Immature natural killer cell (primary cell): ENCODE results near the gene ALDH3B2. TPM values are rescaled to one million over a fixed set of nuclear protein-coding genes. Genes with fewer than 3 reads are reported as not detected.
A peak's percentile ranks its signal among the peaks of the same experiment; 100 is the strongest.
"Not testable (repeated sequence)": the region's sequence is repeated elsewhere in the genome, so short reads cannot be mapped to it uniquely, and the experiment has no call there.

Experiments
- DNase-seq, 3 donors: peaks; one replicate each; pipeline ENCODE4 v3.0.0; 2022; ENCODE audit warnings: mixed read lengths in 1 of 3
- H3K27ac Mint-ChIP-seq, 6 donors: one replicate each; pipeline ENCODE4 v1.8.0; 2020; ENCODE audit warnings: mixed read lengths in 6 of 6, mild to moderate bottlenecking in 5 of 6, inconsistent platforms in 4 of 6, moderate library complexity in 3 of 6
- H3K27me3 Mint-ChIP-seq, 3 donors: one replicate each; pipeline ENCODE4 v1.8.0; 2020 to 2021; ENCODE audit warnings: low read depth in 3 of 3, mild to moderate bottlenecking in 3 of 3, mixed read lengths in 3 of 3, moderate library complexity in 3 of 3, inconsistent platforms in 1 of 3
- H3K36me3 Mint-ChIP-seq, 3 donors: one replicate each; pipeline ENCODE4 v1.8.0; 2020; ENCODE audit warnings: mixed read lengths in 3 of 3, inconsistent platforms in 2 of 3, mild to moderate bottlenecking in 2 of 3
- H3K4me1 Mint-ChIP-seq, 2 donors: one replicate each; pipeline ENCODE4 v1.8.0; 2020; ENCODE audit warnings: inconsistent platforms in 2 of 2, mild to moderate bottlenecking in 2 of 2, mixed read lengths in 2 of 2, moderate library complexity in 1 of 2
- H3K4me3 Mint-ChIP-seq, 5 donors: one replicate each; pipeline ENCODE4 v1.8.0; 2020; ENCODE audit warnings: mild to moderate bottlenecking in 5 of 5, mixed read lengths in 5 of 5, inconsistent platforms in 3 of 5, moderate library complexity in 3 of 5
- H3K9me3 Mint-ChIP-seq, 6 donors: one replicate each; pipeline ENCODE4 v1.8.0; 2020; ENCODE audit warnings: mild to moderate bottlenecking in 6 of 6, mixed read lengths in 6 of 6, inconsistent platforms in 4 of 6, moderate library complexity in 3 of 6
- polyA plus RNA-seq, 3 donors: library from polyadenylated mRNA; unstranded; fragments of 300-500 nt; fragmentation: Illumina TruSeq; gene quantifications; one replicate each; pipeline ENCODE4 v1.2.3, GENCODE V29; 2021

The ALDH3B2 gene
- polyA plus RNA-seq, 3 donors from 2014 or later, result not detected

DNA sequence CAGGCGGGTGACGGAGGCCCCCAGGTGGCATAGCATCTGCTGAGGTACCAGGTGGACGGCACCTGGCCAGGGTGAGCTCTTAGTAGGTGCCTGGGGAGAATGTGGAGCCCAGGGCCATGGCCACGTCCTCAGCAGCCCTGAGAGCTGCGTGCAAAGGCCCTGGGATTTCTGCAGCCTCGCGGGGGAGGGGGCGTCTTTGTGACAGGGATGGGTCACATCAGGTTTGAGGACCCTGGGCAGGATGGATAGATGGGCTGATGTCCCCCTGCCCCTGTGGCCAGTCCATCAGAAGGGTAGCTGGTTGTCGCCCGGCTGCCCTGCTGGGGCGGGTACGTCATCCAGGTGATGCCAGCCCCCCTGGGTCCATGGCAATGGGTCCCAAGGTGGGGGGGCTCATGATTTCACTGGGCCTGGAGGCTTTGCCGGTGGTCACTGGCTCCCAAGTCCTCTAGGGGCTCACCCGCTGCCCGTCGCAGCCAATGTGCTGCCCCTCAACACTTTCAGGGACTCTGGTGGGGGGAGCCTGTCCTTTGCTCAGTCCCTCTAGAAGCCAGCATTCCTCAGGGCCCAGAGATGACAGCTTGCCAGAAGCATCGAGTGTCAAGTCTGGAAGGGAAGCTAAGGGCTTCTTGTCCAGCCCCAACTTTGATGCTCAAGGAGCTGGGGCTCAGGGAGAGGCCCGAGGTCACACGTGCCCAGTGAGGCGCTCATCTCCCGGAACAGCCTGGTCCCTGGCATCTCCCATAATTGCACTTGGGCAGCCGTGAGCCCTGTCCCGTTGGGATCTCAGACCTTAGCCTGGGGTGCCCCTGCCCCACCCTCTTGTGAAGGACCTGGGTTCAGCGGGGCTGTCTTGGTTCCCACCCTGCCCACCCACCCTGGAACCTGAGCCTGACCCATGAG, 35.6 kb downstream of the ALDH3B2 start:
- no peaks in the 10 kb centered on the region for H3K36me3 Mint-ChIP-seq
- peaks cover 0 to 2% (median 0%) of the 10 kb centered on the region in 3 donors for H3K27me3 Mint-ChIP-seq
- no peak overlapping the region for H3K4me3 Mint-ChIP-seq
- no peaks in the 10 kb centered on the region for H3K4me1 Mint-ChIP-seq
- no peak for DNase-seq
- H3K9me3 Mint-ChIP-seq, result no peaks in the 10 kb centered on the region
- H3K27ac Mint-ChIP-seq, result no peak overlapping the region

DNA sequence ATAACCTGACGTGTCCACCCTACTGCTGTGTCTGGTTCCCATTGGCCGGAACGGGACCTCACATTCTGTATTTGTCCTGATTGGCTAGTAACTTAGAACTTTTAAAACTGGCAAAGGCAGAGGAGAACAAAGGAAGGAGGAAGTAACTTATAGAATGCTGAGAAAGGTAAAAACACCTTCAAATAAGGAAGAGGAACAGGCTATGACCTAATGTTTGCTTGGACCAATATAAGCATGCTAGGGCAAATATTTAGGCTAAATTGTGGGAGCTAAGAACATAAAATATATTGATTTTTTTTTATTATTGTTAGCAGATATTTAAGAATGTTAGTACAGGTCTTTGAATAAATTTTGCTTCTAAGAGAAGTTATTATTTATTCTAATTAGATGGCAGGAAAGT, 37.0 kb downstream of the ALDH3B2 start:
- H3K27ac Mint-ChIP-seq, result not testable (repeated sequence)

DNA sequence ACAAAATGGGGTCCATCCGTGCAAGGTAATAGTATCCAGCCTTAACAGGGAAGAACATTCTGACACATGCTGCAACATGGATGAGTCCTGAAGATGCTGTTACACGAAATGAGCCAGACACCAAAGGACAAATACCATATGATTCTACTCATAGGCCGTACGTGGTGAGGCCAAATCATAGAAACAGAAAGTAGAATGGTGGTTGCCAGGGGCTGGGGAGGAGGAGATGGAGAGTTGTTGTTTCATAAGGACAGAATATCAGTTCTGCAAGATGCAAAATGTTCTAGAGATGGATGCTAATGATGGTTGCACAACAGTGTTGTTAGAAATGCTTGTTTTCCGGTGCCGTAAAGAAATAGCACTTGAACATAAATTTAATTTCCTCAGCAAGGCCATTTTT, 37.5 kb downstream of the ALDH3B2 start:
- peaks cover 0 to 1% of the 10 kb centered on the region in 2 donors for H3K4me1 Mint-ChIP-seq
- DNase-seq, result no peak
- H3K27ac Mint-ChIP-seq, result no peak overlapping the region
- no peak overlapping the region for H3K4me3 Mint-ChIP-seq
- H3K27me3 Mint-ChIP-seq, result peaks cover 0 to 2% (median 0%) of the 10 kb centered on the region in 3 donors
- H3K9me3 Mint-ChIP-seq, result no peaks in the 10 kb centered on the region
- no peaks in the 10 kb centered on the region for H3K36me3 Mint-ChIP-seq

More for the DNA sequence above, 37.0 kb downstream of the ALDH3B2 start:
- H3K4me3 Mint-ChIP-seq, H3K36me3 Mint-ChIP-seq, H3K4me1 Mint-ChIP-seq, H3K9me3 Mint-ChIP-seq, DNase-seq, H3K27me3 Mint-ChIP-seq: not testable (repeated sequence)

DNA sequence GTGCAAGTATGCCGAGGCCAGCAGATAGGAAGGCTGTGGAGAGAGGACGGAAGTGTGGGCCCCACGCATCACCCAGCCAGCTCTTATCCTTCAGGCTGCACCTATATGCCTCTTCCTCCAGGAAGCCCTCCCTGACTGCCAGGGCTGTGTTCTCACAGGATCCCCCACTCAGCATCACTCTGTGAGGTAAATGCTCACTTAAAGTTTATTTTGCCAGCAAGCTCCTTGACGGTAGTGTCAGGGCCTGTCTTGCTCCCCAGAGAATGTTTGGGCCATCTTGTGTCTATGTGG, 39.2 kb downstream of the ALDH3B2 start:
- no peaks in the 10 kb centered on the region for H3K36me3 Mint-ChIP-seq
- H3K9me3 Mint-ChIP-seq, result no peaks in the 10 kb centered on the region
- DNase-seq, result no peak
- peak overlapping the region in 1 of 6 donors; percentile 10 for H3K27ac Mint-ChIP-seq
- no peak overlapping the region for H3K4me3 Mint-ChIP-seq
- peaks cover 0 to 2% (median 0%) of the 10 kb centered on the region in 3 donors for H3K27me3 Mint-ChIP-seq
- peaks cover 6 to 9% of the 10 kb centered on the region in 2 donors for H3K4me1 Mint-ChIP-seq

DNA sequence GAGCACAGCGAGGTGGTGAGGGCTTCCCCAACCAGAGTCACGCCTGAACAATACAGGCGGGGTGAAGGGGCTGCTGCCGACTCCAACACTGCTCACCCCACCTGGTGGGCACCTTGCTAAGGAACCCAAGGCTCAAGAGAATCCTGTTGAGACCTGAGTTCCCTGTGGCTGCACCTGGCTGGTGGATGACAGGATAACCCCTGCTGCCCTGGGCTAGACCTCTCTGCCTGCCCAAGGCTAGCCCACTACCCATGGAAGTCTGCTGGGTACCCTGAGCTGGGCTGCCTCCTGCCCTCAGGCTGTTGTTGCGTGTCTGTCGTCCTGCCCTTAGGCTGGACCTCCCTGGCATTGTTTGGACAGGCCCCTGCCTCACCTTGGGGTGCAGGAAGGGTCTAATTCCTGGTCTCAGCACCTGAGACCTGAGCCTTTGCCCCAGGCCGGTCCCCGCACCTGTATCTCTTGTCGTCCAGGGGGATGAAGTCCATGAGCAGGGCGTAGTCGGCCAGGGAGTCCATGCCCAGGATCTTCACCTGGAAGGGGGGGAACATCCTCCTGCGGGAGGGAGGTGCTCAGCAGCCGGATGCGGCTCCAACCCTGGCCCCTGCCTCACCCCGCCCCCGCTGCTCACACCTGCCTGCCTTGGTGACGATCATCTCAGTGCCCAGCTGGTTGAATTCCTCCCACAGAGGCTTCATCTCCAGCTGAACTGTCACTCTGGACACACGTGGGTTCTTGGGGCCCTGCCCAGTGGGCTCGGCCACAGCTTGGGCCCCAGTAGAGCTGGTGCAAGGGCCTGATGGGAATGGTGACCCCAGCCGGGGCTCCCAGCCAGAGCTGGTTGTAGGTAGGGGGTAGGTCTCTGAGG, 39.8 kb downstream of the ALDH3B2 start:
- peaks cover 6 to 9% of the 10 kb centered on the region in 2 donors for H3K4me1 Mint-ChIP-seq
- no peak for DNase-seq

DNA sequence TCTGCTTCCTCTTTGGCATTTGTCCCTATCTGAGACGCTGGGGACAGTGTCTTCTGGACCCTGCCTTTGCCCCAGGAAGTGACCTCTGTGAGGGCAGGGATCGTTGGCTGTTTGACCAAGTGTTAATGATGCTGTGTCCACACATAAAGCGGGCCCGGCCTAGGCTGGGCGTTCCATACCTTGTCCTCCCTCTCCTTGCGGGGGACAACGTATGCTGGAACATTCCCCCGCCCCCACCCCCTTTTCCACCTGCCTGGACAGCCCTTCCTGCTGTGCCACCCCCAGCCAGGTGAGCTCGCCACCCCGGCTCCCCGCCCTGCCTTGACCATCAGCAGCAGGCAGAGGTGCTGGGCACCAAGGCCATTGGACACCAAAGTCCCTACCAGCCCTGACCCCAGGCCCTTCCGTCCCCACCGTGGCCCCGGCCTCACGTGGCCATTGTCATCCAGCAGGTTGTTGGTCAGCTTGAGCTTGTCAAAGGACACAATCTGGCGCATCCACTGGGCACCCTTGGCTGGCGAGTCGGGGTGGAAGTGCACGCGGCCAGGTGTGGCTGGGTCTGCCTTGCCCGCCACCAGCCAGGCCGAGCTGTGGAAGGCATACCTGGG, 40.6 kb downstream of the ALDH3B2 start:
- no peaks in the 10 kb centered on the region for H3K36me3 Mint-ChIP-seq
- H3K27ac Mint-ChIP-seq, result peak overlapping the region in 1 of 6 donors; percentile 45
- no peaks in the 10 kb centered on the region for H3K9me3 Mint-ChIP-seq
- H3K27me3 Mint-ChIP-seq, result peaks cover 0 to 2% (median 0%) of the 10 kb centered on the region in 3 donors
- no peak for DNase-seq
- peaks cover 6 to 13% of the 10 kb centered on the region in 2 donors for H3K4me1 Mint-ChIP-seq
- no peak overlapping the region for H3K4me3 Mint-ChIP-seq

More for the DNA sequence above, 39.8 kb downstream of the ALDH3B2 start:
- Mint-ChIP-seq H3K36me3 (no peaks in the 10 kb centered on the region), H3K27me3 (no peaks in the 10 kb centered on the region), H3K4me3 (peak overlapping the region in 1 of 5 donors; percentile 29), H3K9me3 (no peaks in the 10 kb centered on the region), H3K27ac (no peak overlapping the region)

DNA sequence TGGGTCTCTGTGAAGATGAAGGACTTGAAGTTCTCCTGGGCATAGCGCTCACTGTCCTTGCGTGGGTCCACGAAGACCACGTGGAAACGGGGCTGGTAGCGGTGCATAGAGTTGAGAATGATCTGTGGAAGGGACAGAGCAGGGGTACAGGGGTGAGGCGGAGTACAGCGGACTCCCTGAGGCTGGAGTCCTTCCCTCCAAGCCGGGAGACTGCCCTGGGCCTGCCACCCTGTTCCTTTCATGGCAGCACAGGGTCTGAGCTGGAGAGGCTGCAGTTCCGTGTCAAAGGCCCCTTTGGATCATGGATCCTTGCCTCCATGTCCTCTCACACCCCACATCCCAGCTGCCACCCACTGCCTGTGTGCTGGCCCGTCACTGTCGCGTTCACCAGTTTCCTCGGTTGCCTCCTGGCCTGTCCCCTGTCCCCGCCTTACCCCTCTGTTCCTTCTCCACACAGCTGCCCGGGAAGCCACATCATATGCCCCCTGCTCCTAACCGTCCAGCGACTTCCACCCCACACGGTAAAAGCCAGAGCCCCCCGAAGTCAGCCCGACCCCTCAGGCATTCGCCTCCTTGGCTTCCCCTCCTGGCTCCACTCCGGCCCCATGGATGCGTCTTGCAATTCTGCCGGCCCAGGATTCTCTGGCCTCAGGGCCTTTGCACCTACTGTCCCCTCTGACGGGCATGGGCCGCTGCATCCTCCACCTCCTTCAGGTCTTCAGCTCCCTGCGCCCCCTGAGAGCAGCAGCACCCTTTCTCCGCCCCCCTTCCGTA, 41.3 kb downstream of the ALDH3B2 start:
- Mint-ChIP-seq H3K27me3 (peaks cover 0 to 2% (median 0%) of the 10 kb centered on the region in 3 donors), H3K9me3 (no peaks in the 10 kb centered on the region), H3K36me3 (no peaks in the 10 kb centered on the region), H3K4me3 (peak overlapping the region in 2 of 5 donors; percentile 1 to 47), H3K27ac (peak overlapping the region in 1 of 6 donors; percentile 45), H3K4me1 (peaks cover 6 to 13% of the 10 kb centered on the region in 2 donors)
- DNase-seq, result no peak

DNA sequence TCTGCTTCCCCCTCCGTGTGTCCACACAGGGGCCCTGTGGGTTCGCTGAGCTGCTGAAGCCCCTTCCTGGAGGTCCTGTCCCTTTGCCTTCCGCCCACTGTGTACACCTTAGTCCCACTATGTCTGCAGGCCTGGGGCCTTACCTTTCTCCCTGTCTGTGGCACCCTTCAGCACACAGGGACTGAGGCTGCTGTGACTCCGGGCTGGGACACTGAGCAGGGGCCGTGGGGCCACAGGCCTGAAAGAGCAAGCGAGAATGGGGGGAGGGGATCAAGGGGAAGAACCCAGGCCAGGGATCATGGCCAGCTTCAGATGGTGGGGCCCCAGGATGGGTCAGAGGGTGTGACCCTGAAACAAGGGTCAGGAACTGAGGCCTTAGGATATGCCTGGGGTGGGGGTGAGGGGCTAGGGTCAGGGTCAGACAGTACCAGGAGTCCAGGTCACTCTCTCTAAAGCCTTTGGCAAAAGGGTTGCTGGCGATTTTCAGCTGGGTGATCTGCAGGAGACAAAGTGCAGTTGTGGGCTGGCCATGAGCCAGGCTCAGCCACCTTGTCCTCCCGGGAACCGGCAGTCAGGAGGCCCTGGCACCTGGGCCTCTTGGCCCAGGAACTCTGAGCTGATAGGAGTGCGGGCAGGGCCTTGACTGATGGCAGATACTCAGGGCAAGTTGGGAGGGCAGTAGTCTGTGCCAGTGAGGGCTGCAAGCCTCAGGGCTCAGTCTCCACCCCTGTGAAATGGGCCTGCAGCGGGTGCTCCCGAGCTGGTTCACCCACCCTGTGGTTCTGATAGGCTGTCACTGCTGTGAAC, 42.0 kb downstream of the ALDH3B2 start:
- H3K27me3 Mint-ChIP-seq, result peaks cover 0 to 2% (median 0%) of the 10 kb centered on the region in 3 donors
- H3K9me3 Mint-ChIP-seq, result peaks cover 0 to 2% (median 0%) of the 10 kb centered on the region in 6 donors
- peak overlapping the region in 2 of 6 donors; percentile 26 to 44 for H3K27ac Mint-ChIP-seq
- no peaks in the 10 kb centered on the region for H3K36me3 Mint-ChIP-seq
- H3K4me3 Mint-ChIP-seq, result peak overlapping the region; percentile 48 to 75 (median 53)
- DNase-seq, result no peak
- H3K4me1 Mint-ChIP-seq, result peaks cover 6 to 14% of the 10 kb centered on the region in 2 donors

DNA sequence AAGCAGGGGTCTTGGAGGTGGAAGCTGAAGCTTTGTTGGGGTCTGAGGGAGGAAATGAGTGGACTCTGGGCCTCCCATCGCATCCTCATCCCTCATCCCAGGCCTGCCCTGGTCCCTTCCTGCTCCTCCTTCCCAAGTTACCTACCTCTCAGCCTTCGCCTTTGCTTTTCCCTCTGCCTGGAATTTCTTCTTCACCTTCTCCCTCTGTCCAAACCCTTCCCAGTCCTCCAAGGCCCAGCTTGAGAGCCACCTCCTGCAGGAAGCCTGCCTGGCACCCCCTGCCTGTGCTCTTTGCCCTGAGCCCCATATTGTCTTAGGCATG, 42.6 kb downstream of the ALDH3B2 start:
- Mint-ChIP-seq H3K9me3 (peaks cover 0 to 2% (median 0%) of the 10 kb centered on the region in 6 donors), H3K4me3 (peak overlapping the region; percentile 48 to 75 (median 53)), H3K27ac (peak overlapping the region in 3 of 6 donors; percentile 26 to 45 (median 44)), H3K4me1 (peaks cover 6 to 14% of the 10 kb centered on the region in 2 donors), H3K27me3 (peaks cover 0 to 2% (median 0%) of the 10 kb centered on the region in 3 donors), H3K36me3 (peaks cover 0 to under 1% (median 0%) of the 10 kb centered on the region in 3 donors)
- no peak for DNase-seq

DNA sequence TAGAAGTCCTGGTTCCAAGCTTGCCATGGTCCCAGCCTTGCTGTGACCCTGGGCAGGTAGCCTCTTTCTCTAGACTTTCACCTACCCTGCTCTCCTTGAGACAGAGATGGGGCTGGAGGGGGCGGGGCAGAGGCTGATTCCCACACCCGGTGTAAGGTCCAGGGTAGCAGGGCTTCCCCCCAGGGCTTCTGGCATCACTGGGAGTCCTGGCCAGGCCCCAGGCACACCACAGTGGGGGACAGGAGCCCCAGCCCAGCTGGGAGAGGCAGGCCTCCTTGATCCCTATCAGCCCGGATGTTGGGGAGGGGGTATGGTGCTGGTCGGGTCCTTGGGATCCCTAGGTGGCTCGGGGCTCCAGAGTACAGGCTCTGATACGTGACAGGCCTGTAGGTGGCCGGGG, 43.0 kb downstream of the ALDH3B2 start:
- no peak for DNase-seq
- peaks cover 0 to 2% (median 0%) of the 10 kb centered on the region in 6 donors for H3K9me3 Mint-ChIP-seq
- peaks cover 0 to 4% (median 0%) of the 10 kb centered on the region in 3 donors for H3K36me3 Mint-ChIP-seq
- peaks cover 0 to 2% (median 0%) of the 10 kb centered on the region in 3 donors for H3K27me3 Mint-ChIP-seq
- H3K4me3 Mint-ChIP-seq, result peak overlapping the region; percentile 89 to 90 (median 89)
- H3K4me1 Mint-ChIP-seq, result peaks cover 6 to 14% of the 10 kb centered on the region in 2 donors
- H3K27ac Mint-ChIP-seq, result peak overlapping the region in 2 of 6 donors; percentile 90 to 92

DNA sequence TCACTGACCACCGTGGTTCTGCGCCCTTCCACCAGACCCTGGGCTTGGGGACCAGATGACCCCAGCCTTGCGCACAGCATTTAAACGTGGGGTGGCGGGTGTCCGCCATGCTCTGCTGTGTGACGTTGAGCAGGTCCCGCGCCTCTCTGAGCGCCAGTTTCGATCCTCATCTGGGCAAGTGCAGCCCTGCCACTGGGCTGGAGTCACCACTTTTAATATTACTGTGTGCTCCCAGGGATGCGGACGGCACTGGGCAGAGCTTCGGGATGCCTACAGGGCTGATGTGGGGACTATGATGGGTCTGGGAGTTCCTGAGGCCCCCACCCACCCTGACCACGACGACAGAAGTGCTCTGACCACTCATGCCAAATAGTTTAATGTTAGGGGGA, 43.5 kb downstream of the ALDH3B2 start:
- Mint-ChIP-seq H3K27ac (peak overlapping the region; percentile 75 to 92 (median 86)), H3K4me1 (peaks cover 6 to 14% of the 10 kb centered on the region in 2 donors), H3K36me3 (peaks cover 0 to 6% (median 0%) of the 10 kb centered on the region in 3 donors), H3K27me3 (peaks cover 0 to 2% (median 0%) of the 10 kb centered on the region in 3 donors), H3K9me3 (peaks cover 0 to 2% (median 0%) of the 10 kb centered on the region in 6 donors), H3K4me3 (peak overlapping the region; percentile 89 to 90 (median 89))
- no peak for DNase-seq

DNA sequence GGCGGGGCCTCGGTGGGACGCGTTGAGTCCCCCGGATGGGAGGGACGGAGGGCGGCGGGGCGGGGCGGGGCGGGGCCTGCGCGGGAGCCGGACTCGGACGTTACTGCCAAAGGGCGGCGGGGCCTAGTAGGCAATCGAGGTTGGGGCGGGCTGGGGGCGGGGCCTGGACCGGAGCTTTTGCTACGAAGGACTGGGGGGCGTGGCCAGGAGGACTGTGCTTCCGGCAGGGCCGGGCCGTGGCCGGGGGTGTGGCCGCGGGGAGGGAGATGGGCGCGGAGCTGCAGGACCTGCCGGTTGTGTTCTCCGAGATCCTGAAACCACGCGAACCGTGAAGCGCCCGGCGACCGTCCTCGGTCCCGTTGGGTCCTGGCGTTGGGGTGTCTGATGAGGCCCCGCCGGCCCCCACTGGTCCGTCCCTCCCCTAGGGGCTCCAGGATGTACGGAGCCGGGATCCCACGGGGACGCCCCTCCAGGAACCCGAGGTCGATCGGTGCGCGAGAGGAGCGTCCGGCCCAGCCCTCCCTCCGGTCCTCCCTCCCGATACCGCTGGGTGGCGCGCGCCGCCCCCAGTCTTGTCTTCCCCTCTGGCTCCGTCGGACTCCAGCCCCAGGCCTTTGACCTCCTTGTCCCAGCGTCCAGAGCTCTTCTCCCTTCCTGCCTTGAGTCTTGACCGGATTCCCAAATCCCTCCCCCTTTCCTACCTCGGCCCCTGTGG, 44.0 kb downstream of the ALDH3B2 start:
- peak; percentile 94 to 96 (median 95) for DNase-seq
- Mint-ChIP-seq H3K27ac (peak overlapping the region; percentile 75 to 92 (median 88)), H3K4me1 (peaks cover 6 to 14% of the 10 kb centered on the region in 2 donors), H3K36me3 (peaks cover 0 to 6% (median 0%) of the 10 kb centered on the region in 3 donors), H3K9me3 (peaks cover 0 to 2% (median 0%) of the 10 kb centered on the region in 6 donors), H3K27me3 (peaks cover 0 to 2% (median 0%) of the 10 kb centered on the region in 3 donors), H3K4me3 (peak overlapping the region; percentile 89 to 90 (median 89))
